Measurements from ENCODE around the gene ITK. TPM values are rescaled to one million over a fixed set of nuclear protein-coding genes. Genes with fewer than 3 reads are reported as not detected.

The ITK gene
- polyA plus RNA-seq, 1 donor (not counting 4 experiments of a cell fraction or from before 2014, with no cell fraction given), result not detected

GRCh38 chr5:157284458-157285212, 104.0 kb downstream of the ITK start:
- no peaks in the 10 kb centered on the region for H3K9me1 ChIP-seq (ENCODE audit: control insufficient read depth, extremely low read depth, insufficient read depth, low read length)
- H3K36me3 ChIP-seq (ENCODE audit: control insufficient read depth in 2 of 2, extremely low read depth in 1 of 2, insufficient read depth in 2 of 2, low read length in 2 of 2), result no peaks in the 10 kb centered on the region
- DNase-seq (ENCODE audit: low read depth, low spot score), result no peak
- no peaks in the 10 kb centered on the region for H3K9me3 ChIP-seq (ENCODE audit: control insufficient read depth, low read depth, low read length)
- H3K4me3 ChIP-seq (ENCODE audit: control insufficient read depth in 2 of 3, extremely low read depth in 1 of 3, insufficient read depth in 2 of 3, low read depth in 1 of 3, low read length in 3 of 3), result no peak overlapping the region
- TF ChIP-seq EZH2 (IDR thresholded peaks at IDR 0.05; ENCODE audit: low read length), result no peak
- TF ChIP-seq, protein P1, sequence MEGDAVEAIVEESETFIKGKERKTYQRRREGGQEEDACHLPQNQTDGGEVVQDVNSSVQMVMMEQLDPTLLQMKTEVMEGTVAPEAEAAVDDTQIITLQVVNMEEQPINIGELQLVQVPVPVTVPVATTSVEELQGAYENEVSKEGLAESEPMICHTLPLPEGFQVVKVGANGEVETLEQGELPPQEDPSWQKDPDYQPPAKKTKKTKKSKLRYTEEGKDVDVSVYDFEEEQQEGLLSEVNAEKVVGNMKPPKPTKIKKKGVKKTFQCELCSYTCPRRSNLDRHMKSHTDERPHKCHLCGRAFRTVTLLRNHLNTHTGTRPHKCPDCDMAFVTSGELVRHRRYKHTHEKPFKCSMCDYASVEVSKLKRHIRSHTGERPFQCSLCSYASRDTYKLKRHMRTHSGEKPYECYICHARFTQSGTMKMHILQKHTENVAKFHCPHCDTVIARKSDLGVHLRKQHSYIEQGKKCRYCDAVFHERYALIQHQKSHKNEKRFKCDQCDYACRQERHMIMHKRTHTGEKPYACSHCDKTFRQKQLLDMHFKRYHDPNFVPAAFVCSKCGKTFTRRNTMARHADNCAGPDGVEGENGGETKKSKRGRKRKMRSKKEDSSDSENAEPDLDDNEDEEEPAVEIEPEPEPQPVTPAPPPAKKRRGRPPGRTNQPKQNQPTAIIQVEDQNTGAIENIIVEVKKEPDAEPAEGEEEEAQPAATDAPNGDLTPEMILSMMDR (optimal IDR thresholded peaks at IDR 0.05 in 1 of 3, IDR thresholded peaks at IDR 0.05 in 1 of 3, conservative IDR thresholded peaks at IDR 0.05 in 1 of 3; ENCODE audit: extremely low read depth in 1 of 3, insufficient read depth in 2 of 3, low read length in 3 of 3), result no peak
- H3K9ac ChIP-seq (ENCODE audit: control insufficient read depth, extremely low read depth, insufficient read depth, low read length), result no peak overlapping the region
- no peaks in the 10 kb centered on the region for H3K4me1 ChIP-seq (ENCODE audit: control insufficient read depth, extremely low read depth, insufficient read depth, low read length)
- H4K20me1 ChIP-seq (ENCODE audit: control insufficient read depth, extremely low read depth, insufficient read depth, low read length), result no peaks in the 10 kb centered on the region
- no peak for FAIRE-seq
- H3K4me2 ChIP-seq (ENCODE audit: control insufficient read depth, extremely low read depth, insufficient read depth, low read depth, low read length), result no peak overlapping the region
- H3K27me3 ChIP-seq (ENCODE audit: control insufficient read depth, extremely low read depth, insufficient read depth, low read length), result no peaks in the 10 kb centered on the region
- H3K79me2 ChIP-seq (ENCODE audit: control insufficient read depth, insufficient read depth, low read length), result no peaks in the 10 kb centered on the region
- no peak overlapping the region for H3K27ac ChIP-seq (ENCODE audit: control insufficient read depth, insufficient read depth, low read length)
- dilution Hi-C loops (cut with MboI; ENCODE audit: extremely low pct_ligation_motif_present, low sequenced_read_pairs), result no loop called here
- no peak overlapping the region for H2AFZ ChIP-seq (ENCODE audit: control insufficient read depth, low read length)

DNA sequence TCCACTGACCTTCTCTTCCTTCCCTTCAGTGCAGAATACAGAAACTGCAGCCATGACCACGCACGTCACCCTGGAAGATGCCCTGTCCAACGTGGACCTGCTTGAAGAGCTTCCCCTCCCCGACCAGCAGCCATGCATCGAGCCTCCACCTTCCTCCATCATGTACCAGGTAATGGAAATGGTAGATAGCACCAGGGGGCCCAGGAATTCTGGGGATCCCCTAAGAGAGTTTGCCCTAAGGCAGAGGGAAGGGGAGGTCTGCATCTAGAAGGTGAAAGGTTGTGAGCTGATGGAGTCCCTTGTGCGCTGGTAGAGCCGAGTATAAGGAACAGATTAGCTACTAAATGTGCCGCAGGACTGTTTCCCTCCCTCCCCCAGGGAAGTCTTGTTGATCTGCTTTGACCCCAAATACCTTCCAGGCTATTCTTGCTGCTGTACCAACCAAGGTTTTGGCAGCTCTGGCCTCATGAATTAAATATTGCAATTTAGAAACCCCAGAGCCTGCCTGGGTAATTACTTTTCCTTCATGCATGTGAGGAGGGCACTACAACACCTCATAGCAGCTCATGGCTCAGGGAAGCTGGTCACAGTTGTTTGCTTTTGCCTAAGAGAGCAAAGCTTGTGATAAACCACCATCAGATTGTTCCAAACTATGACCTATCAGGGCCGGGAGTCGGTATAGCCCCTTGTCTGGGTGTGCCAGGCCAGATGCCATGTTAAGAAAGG, 104.8 kb downstream of the ITK start:
- Histone ChIP-seq H3K79me2 (ENCODE audit: control insufficient read depth, insufficient read depth, low read length) (no peaks in the 10 kb centered on the region), H2AFZ (ENCODE audit: control insufficient read depth, low read length) (no peak overlapping the region), H3K4me2 (ENCODE audit: control insufficient read depth, extremely low read depth, insufficient read depth, low read depth, low read length) (no peak overlapping the region), H3K4me1 (ENCODE audit: control insufficient read depth, extremely low read depth, insufficient read depth, low read length) (no peaks in the 10 kb centered on the region), H3K27ac (ENCODE audit: control insufficient read depth, insufficient read depth, low read length) (no peak overlapping the region), H3K4me3 (ENCODE audit: control insufficient read depth in 2 of 3, extremely low read depth in 1 of 3, insufficient read depth in 2 of 3, low read depth in 1 of 3, low read length in 3 of 3) (no peak overlapping the region), H3K9me3 (ENCODE audit: control insufficient read depth, low read depth, low read length) (no peaks in the 10 kb centered on the region), H3K27me3 (ENCODE audit: control insufficient read depth, extremely low read depth, insufficient read depth, low read length) (no peaks in the 10 kb centered on the region), H3K36me3 (ENCODE audit: control insufficient read depth in 2 of 2, extremely low read depth in 1 of 2, insufficient read depth in 2 of 2, low read length in 2 of 2) (no peaks in the 10 kb centered on the region), H3K9ac (ENCODE audit: control insufficient read depth, extremely low read depth, insufficient read depth, low read length) (no peak overlapping the region), H3K9me1 (ENCODE audit: control insufficient read depth, extremely low read depth, insufficient read depth, low read length) (no peaks in the 10 kb centered on the region), H4K20me1 (ENCODE audit: control insufficient read depth, extremely low read depth, insufficient read depth, low read length) (no peaks in the 10 kb centered on the region)
- TF ChIP-seq, protein P1 (optimal IDR thresholded peaks at IDR 0.05 in 1 of 3, IDR thresholded peaks at IDR 0.05 in 1 of 3, conservative IDR thresholded peaks at IDR 0.05 in 1 of 3; ENCODE audit: extremely low read depth in 1 of 3, insufficient read depth in 2 of 3, low read length in 3 of 3), result no peak
- no peak for TF ChIP-seq EZH2 (IDR thresholded peaks at IDR 0.05; ENCODE audit: low read length)
- no peak for FAIRE-seq
- no peak for DNase-seq (ENCODE audit: low read depth, low spot score)
- dilution Hi-C loops (cut with MboI; ENCODE audit: extremely low pct_ligation_motif_present, low sequenced_read_pairs), result no loop called here
